Measurements from ENCODE around the gene BTBD9.

GRCh38 chr6:38566295-38567030 lies 73.3 kb downstream of the BTBD9 start:
- TF ChIP-seq POLR2A (IDR thresholded peaks at IDR 0.05; ENCODE audit: low read length) = no peak
- TF ChIP-seq GATA1 (IDR thresholded peaks at IDR 0.05; ENCODE audit: low read depth, low read length) = no peak

All from erythroblast (primary cell).